Activated naive CD4-positive, alpha-beta T cell (primary cell): Measurements from ENCODE around the gene AKAP9.
"Not testable (repeated sequence)": the region's sequence is repeated elsewhere in the genome, so short reads cannot be mapped to it uniquely, and the experiment has no call there.

ENCODE experiments used
- DNase-seq, 4 experiments: peaks; one replicate each; lab custom pipeline; 2025; lab: John Stamatoyannopoulos, UW

AKAP9 gene

GRCh38 chr7:92134271-92135051, 193.8 kb downstream of the AKAP9 start, which contains the start of gene CYP51A1:
CYP51A1 (minus strand) TSS chr7:92134477; CDS start chr7:92134364, 113 bp downstream.
- DNase-seq = peak; percentile 71 to 91 (median 84)

- DNase-seq = no peak
Observed at GRCh38 chr7:92135052-92135889, 194.6 kb downstream of the AKAP9 start.

- DNase-seq = no peak
Observed at GRCh38 chr7:92137557-92137956, 196.9 kb downstream of the AKAP9 start.

- no peak for DNase-seq
Observed at GRCh38 chr7:92141161-92141560, 200.5 kb downstream of the AKAP9 start.

GRCh38 chr7:92142791-92143190, 202.1 kb downstream of the AKAP9 start:
- not testable (repeated sequence) for DNase-seq

GRCh38 chr7:92143192-92143880, 202.7 kb downstream of the AKAP9 start:
- DNase-seq = not testable (repeated sequence)

GRCh38 chr7:92149736-92150239, 209.1 kb downstream of the AKAP9 start:
- no peak for DNase-seq

GRCh38 chr7:92150450-92151017, 209.9 kb downstream of the AKAP9 start:
- DNase-seq = no peak

- DNase-seq = no peak
Observed at GRCh38 chr7:92155108-92155739, 214.6 kb downstream of the AKAP9 start.

- DNase-seq = no peak
Observed at GRCh38 chr7:92156990-92157389, 216.3 kb downstream of the AKAP9 start.

GRCh38 chr7:92158660-92159575, 218.3 kb downstream of the AKAP9 start:
- DNase-seq = no peak
